SK-N-SH (cell line): ENCODE results near the gene PPP1R16B.

Experiments used
- EP300 ChIP-seq, 2 experiments: IDR thresholded peaks; 2 replicates each; pipeline versions ENCODE4 v1.4.0 to v1.6.1; 2012; ENCODE audit warnings: borderline replicate concordance in 1 of 2, low read depth in 1 of 2, low read length in 1 of 2
- MXI1 ChIP-seq: IDR thresholded peaks from 2 replicates; pipeline ENCODE4 v1.6.1; 2012; ENCODE audit warnings: mild to moderate bottlenecking, low read depth, low read length, improper control_type of control experiment
- POLR2AphosphoS5 ChIP-seq: IDR thresholded peaks from 2 replicates; pipeline ENCODE4 v1.6.1; 2012; ENCODE audit warnings: low read depth, low read length
- RAD21 ChIP-seq: IDR thresholded peaks from 2 replicates; pipeline ENCODE4 v1.6.1; 2012; ENCODE audit warnings: mild to moderate bottlenecking, low read length
- RFX5 ChIP-seq: IDR thresholded peaks from 2 replicates; pipeline ENCODE4 v1.6.1; 2012; ENCODE audit warnings: mild to moderate bottlenecking, improper control_type of control experiment, low read length
- YY1 ChIP-seq: IDR thresholded peaks from 2 replicates; pipeline ENCODE4 v1.4.0; 2012; ENCODE audit warnings: low read depth, mild to moderate bottlenecking
- TF ChIP-seq, protein P1 (sequence below): fragments of 150-350 bp; IDR thresholded peaks from 2 replicates; pipeline ENCODE4 v1.6.1; 2016; ENCODE audit warnings: mild to moderate bottlenecking, low read depth, low read length
- TF ChIP-seq, protein P2 (sequence below): IDR thresholded peaks from 2 replicates; pipeline ENCODE4 v1.6.1; 2012; ENCODE audit warnings: mild to moderate bottlenecking, low read depth, low read length, moderate library complexity
- TF ChIP-seq, protein P3 (sequence below): fragments of 200-600 bp; sonication (generic); IDR thresholded peaks from 2 replicates; pipeline ENCODE4 v1.6.1; 2017; ENCODE audit warnings: antibody characterized with exemption, mild to moderate bottlenecking, moderate library complexity
- TF ChIP-seq, protein P4 (sequence below): fragments of 150-350 bp; IDR thresholded peaks from 2 replicates; pipeline ENCODE4 v1.6.1; 2017; ENCODE audit warnings: antibody characterized with exemption, low read length, low read depth, borderline replicate concordance
- TF ChIP-seq, protein P5 (sequence below): IDR thresholded peaks from 2 replicates; pipeline ENCODE4 v1.4.0; 2012; ENCODE audit warnings: low read depth

DNA sequence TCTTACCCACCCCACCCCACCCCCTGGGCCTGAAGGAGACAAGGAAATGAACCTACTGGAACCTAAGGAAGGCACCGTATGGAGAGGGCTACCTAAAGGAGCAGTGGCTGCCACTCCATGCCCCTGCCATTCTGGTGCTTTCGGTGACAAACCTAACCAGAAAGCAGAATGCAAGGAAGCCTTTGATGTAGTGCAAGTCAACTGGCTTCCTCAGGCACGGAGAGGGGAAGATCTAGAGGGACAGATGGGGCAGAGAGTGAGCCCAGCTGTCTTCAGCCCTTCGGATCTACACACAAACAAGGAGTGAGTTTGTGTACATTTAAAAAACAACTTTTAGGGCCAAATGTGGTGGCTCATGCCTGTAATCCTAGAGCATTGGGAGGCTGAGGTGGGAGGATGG, 39.5 kb downstream of the PPP1R16B start:
- TF ChIP-seq POLR2AphosphoS5 = no peak
- TF ChIP-seq, protein P1, sequence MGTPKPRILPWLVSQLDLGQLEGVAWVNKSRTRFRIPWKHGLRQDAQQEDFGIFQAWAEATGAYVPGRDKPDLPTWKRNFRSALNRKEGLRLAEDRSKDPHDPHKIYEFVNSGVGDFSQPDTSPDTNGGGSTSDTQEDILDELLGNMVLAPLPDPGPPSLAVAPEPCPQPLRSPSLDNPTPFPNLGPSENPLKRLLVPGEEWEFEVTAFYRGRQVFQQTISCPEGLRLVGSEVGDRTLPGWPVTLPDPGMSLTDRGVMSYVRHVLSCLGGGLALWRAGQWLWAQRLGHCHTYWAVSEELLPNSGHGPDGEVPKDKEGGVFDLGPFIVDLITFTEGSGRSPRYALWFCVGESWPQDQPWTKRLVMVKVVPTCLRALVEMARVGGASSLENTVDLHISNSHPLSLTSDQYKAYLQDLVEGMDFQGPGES = no peak
- TF ChIP-seq, protein P2, sequence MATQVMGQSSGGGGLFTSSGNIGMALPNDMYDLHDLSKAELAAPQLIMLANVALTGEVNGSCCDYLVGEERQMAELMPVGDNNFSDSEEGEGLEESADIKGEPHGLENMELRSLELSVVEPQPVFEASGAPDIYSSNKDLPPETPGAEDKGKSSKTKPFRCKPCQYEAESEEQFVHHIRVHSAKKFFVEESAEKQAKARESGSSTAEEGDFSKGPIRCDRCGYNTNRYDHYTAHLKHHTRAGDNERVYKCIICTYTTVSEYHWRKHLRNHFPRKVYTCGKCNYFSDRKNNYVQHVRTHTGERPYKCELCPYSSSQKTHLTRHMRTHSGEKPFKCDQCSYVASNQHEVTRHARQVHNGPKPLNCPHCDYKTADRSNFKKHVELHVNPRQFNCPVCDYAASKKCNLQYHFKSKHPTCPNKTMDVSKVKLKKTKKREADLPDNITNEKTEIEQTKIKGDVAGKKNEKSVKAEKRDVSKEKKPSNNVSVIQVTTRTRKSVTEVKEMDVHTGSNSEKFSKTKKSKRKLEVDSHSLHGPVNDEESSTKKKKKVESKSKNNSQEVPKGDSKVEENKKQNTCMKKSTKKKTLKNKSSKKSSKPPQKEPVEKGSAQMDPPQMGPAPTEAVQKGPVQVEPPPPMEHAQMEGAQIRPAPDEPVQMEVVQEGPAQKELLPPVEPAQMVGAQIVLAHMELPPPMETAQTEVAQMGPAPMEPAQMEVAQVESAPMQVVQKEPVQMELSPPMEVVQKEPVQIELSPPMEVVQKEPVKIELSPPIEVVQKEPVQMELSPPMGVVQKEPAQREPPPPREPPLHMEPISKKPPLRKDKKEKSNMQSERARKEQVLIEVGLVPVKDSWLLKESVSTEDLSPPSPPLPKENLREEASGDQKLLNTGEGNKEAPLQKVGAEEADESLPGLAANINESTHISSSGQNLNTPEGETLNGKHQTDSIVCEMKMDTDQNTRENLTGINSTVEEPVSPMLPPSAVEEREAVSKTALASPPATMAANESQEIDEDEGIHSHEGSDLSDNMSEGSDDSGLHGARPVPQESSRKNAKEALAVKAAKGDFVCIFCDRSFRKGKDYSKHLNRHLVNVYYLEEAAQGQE = no peak
- TF ChIP-seq, protein P3, sequence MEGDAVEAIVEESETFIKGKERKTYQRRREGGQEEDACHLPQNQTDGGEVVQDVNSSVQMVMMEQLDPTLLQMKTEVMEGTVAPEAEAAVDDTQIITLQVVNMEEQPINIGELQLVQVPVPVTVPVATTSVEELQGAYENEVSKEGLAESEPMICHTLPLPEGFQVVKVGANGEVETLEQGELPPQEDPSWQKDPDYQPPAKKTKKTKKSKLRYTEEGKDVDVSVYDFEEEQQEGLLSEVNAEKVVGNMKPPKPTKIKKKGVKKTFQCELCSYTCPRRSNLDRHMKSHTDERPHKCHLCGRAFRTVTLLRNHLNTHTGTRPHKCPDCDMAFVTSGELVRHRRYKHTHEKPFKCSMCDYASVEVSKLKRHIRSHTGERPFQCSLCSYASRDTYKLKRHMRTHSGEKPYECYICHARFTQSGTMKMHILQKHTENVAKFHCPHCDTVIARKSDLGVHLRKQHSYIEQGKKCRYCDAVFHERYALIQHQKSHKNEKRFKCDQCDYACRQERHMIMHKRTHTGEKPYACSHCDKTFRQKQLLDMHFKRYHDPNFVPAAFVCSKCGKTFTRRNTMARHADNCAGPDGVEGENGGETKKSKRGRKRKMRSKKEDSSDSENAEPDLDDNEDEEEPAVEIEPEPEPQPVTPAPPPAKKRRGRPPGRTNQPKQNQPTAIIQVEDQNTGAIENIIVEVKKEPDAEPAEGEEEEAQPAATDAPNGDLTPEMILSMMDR = no peak
- no peak for TF ChIP-seq EP300 (IDR thresholded peaks at IDR 0.05; ENCODE audit: borderline replicate concordance in 1 of 2, low read depth in 1 of 2, low read length in 1 of 2)
- TF ChIP-seq YY1 = no peak
- TF ChIP-seq, protein P4, sequence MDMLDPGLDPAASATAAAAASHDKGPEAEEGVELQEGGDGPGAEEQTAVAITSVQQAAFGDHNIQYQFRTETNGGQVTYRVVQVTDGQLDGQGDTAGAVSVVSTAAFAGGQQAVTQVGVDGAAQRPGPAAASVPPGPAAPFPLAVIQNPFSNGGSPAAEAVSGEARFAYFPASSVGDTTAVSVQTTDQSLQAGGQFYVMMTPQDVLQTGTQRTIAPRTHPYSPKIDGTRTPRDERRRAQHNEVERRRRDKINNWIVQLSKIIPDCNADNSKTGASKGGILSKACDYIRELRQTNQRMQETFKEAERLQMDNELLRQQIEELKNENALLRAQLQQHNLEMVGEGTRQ = no peak
- TF ChIP-seq RAD21 = no peak
- no peak for TF ChIP-seq MXI1
- TF ChIP-seq, protein P5, sequence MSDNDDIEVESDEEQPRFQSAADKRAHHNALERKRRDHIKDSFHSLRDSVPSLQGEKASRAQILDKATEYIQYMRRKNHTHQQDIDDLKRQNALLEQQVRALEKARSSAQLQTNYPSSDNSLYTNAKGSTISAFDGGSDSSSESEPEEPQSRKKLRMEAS = no peak
- no peak for TF ChIP-seq RFX5
